Aorta (tissue), 5 donors: ENCODE data around the gene RIMS4. TPM values are rescaled to one million over a fixed set of nuclear protein-coding genes. Genes with fewer than 3 reads are reported as not detected.

Experiments used
- ATAC-seq: fragments of 200-7000 bp; cut with Tn5 transposase; one replicate; pipeline ENCODE4 v1.9.1; 2022; ENCODE audit warnings: moderate library complexity; ENCODE audit not compliant: low FRiP score
- DNase-seq, 2 donors: peaks; one replicate each; pipeline ENCODE4 v3.0.0-alpha.2; 2020
- H3K27ac ChIP-seq, 2 donors: one replicate each; pipeline ENCODE4 v1.5.1; 2013; ENCODE audit warnings: low read length in 2 of 2, mild to moderate bottlenecking in 2 of 2, moderate library complexity in 2 of 2, control low read depth in 1 of 2, inconsistent platforms in 1 of 2, low read depth in 1 of 2
- H3K27me3 ChIP-seq, 2 donors: one replicate each; pipeline ENCODE4 v1.6.1; 2013; ENCODE audit warnings: control low read depth in 1 of 2, low read length in 1 of 2, mild to moderate bottlenecking in 1 of 2, moderate library complexity in 1 of 2; ENCODE audit not compliant: insufficient read depth in 2 of 2, control insufficient read depth in 1 of 2
- H3K36me3 ChIP-seq, 2 donors: one replicate each; pipeline ENCODE4 v1.6.1; 2013; ENCODE audit warnings: control low read depth in 1 of 2, low read length in 1 of 2, mild to moderate bottlenecking in 1 of 2; ENCODE audit not compliant: insufficient read depth in 2 of 2, control insufficient read depth in 1 of 2
- H3K4me1 ChIP-seq, 2 donors: one replicate each; pipeline ENCODE4 v1.6.1; 2013; ENCODE audit warnings: low read length in 2 of 2, control low read depth in 1 of 2, mild to moderate bottlenecking in 1 of 2, moderate library complexity in 1 of 2; ENCODE audit not compliant: insufficient read depth in 2 of 2, control insufficient read depth in 1 of 2
- H3K4me3 ChIP-seq, 2 donors: one replicate each; pipeline ENCODE4 v1.5.1; 2013; ENCODE audit warnings: low read length in 2 of 2, control low read depth in 1 of 2, mild to moderate bottlenecking in 1 of 2
- H3K9me3 ChIP-seq: one replicate; pipeline ENCODE4 v1.6.1; 2013; ENCODE audit warnings: mild to moderate bottlenecking, low read length; ENCODE audit not compliant: control insufficient read depth
- WGBS, 2 donors: extraction: QIAGEN DNeasy Blood & Tissue Kit; methylation state at CpG; one replicate each; pipeline ENCODE4 v1.1.7; 2013; 5-methylcytosine and 5-hydroxymethylcytosine counted together
- intact Hi-C, 2 donors: fragments of 100-400 bp; cut with DNase I; formaldehyde crosslinking; loops; one replicate each; pipeline versions ENCODE4 v1.14.2 to v1.15.0; 2022
- polyA plus RNA-seq, 2 donors: library from polyadenylated mRNA; stranded (reverse); fragments of 200-250 nt; gene quantifications; one replicate each; pipeline ENCODE4 v1.2.3, GENCODE V29; 2013
- total RNA-seq, 2 donors: library from RNA; stranded (reverse); fragmentation: NEBNext Ultra II Directional; extraction: Animal tissue kit (Norgen Biotek cat#: 25700); gene quantifications; one replicate each; pipeline ENCODE4 v1.2.1, GENCODE V29; 2021
- donor health status: healthy with polysubstance abuse.
- donor health status: Bipolar disorder and iron deficiency.
- donor health status: DM: no; HTN: no; CAD: no.
- donor health status: DM: no; HTN: no; CAD: no.
- donor health status: DM: yes; HTN: yes; CAD: no.

RIMS4 gene
- total and polyA plus RNA-seq, 4 donors = 0.46 to 16.6 (median 2.5) TPM

DNA sequence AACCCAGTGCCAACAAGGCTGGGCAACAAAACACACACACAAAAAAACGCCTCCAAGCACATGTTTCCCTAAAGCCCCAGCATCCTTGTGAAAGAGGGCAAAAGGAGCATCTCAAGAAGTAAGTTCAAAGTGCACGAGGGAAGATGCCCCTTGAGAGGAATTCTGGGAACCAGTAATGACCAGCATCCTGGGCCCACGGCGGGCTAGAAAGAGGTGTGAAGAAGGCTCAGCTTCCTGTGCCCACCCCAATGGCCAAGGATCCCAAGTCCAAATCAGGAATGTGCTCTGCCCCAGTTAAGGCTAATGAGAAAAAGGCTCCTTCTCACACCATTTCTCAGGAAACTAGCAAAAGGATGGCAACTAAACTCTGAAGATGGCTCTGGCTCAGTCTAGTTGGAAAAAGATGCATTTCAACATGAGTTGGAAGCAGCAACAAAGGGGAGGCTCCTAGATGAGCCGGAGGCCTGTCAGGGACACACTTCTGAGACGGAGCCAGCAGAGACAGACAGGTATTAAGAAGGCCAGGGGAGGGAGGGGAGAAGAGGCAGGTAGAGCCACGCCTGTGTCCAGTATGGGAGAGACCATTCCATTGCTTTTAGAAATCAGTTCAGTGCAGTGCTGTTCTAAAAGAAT, 3.2 kb downstream of the RIMS4 start:
- H3K27me3 ChIP-seq = no peaks in the 10 kb centered on the region
- DNase-seq (no peak), ATAC-seq (no peak)
- intact Hi-C loops = no loop called here
- H3K4me3 ChIP-seq = no peak overlapping the region
- no peaks in the 10 kb centered on the region for H3K4me1 ChIP-seq
- 74 to 75% methylated on average over 7 of the region's 7 CpGs for WGBS, 2 donors
- H3K9me3 ChIP-seq = peaks cover 3% of the 10 kb centered on the region
- H3K27ac ChIP-seq = no peak overlapping the region
- H3K36me3 ChIP-seq = no peaks in the 10 kb centered on the region

- H3K9me3 ChIP-seq = no peaks in the 10 kb centered on the region
- no peaks in the 10 kb centered on the region for H3K36me3 ChIP-seq
- intact Hi-C loops = no loop called here
- H3K4me1 ChIP-seq = no peaks in the 10 kb centered on the region
- ATAC-seq = peak; percentile 72
- H3K27ac ChIP-seq = no peak overlapping the region
- no peak overlapping the region for H3K4me3 ChIP-seq
- peak; percentile 82 to 84 for DNase-seq
- 10 to 16% methylated on average over 9 of the region's 9 CpGs for WGBS, 2 donors
- no peaks in the 10 kb centered on the region for H3K27me3 ChIP-seq
These were observed 4.2 kb downstream of the RIMS4 start for GRCh38 chr20:44805979-44806620.

GRCh38 chr20:44805335-44805978, 4.9 kb downstream of the RIMS4 start:
- H3K27ac ChIP-seq = no peak overlapping the region
- no peaks in the 10 kb centered on the region for H3K36me3 ChIP-seq
- intact Hi-C loops = no loop called here
- H3K9me3 ChIP-seq = no peaks in the 10 kb centered on the region
- no peaks in the 10 kb centered on the region for H3K4me1 ChIP-seq
- DNase-seq (no peak), ATAC-seq (no peak)
- WGBS, 2 donors = 42 to 48% methylated on average over 9 of the region's 9 CpGs
- no peaks in the 10 kb centered on the region for H3K27me3 ChIP-seq
- H3K4me3 ChIP-seq = no peak overlapping the region

DNA sequence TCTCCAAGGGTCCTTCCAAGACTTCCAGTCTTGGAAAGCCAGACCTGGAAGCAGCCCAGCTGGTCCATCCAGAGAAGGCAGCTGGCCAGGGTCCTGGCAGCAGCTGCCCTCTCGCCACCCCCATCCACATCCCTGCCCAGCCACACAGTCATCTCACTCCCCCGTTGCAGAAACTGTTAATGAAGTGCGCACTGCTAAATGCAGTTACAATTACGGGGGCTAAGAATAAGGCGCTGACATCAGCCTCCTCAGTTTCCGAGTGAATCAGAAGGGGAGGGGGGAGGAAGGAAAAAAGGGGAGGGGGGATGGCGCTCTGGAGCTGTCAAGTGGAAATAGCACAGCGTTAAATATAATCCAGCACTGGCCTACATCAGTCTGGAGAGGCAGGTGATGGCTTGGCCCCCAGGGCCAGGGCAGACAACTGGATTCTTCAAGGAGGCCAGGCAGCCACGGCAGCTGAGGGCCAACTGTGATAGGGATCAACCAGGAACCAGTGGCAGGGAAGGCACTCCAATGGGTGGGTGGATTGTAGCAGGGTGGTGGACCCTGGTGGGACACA, 6.9 kb downstream of the RIMS4 start:
- Histone ChIP-seq H3K9me3 (no peaks in the 10 kb centered on the region), H3K27me3 (no peaks in the 10 kb centered on the region), H3K36me3 (no peaks in the 10 kb centered on the region), H3K4me1 (no peaks in the 10 kb centered on the region), H3K4me3 (no peak overlapping the region), H3K27ac (no peak overlapping the region)
- ATAC-seq (no peak), DNase-seq (no peak)
- intact Hi-C loops = no loop called here
- 9 to 15% methylated on average over 9 of the region's 9 CpGs for WGBS, 2 donors

DNA sequence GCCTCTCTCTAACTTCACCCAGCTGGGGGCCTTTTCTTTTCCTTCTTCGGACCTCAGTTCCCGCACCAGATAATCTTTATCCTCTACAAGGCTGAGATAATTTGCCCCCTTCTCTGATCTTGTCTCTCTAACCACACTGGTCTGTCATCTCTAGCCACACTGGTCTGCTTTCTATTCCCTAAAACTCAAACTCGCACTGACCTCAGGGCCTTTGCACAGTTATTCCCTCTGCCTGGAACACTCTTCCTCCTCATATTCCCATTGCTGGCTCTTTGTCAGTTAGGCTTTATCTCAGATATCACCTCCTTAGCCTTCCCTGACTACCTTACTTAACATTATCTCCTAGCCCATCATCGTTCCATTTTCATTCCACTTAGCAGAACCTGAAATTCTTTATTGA, 7.6 kb downstream of the RIMS4 start:
- Histone ChIP-seq H3K27me3 (no peaks in the 10 kb centered on the region), H3K9me3 (no peaks in the 10 kb centered on the region), H3K4me1 (no peaks in the 10 kb centered on the region), H3K4me3 (no peak overlapping the region), H3K27ac (no peak overlapping the region), H3K36me3 (no peaks in the 10 kb centered on the region)
- 91 to 98% methylated on average over 4 of the region's 4 CpGs for WGBS, 2 donors
- ATAC-seq (no peak), DNase-seq (no peak)
- intact Hi-C loops = no loop called here

DNA sequence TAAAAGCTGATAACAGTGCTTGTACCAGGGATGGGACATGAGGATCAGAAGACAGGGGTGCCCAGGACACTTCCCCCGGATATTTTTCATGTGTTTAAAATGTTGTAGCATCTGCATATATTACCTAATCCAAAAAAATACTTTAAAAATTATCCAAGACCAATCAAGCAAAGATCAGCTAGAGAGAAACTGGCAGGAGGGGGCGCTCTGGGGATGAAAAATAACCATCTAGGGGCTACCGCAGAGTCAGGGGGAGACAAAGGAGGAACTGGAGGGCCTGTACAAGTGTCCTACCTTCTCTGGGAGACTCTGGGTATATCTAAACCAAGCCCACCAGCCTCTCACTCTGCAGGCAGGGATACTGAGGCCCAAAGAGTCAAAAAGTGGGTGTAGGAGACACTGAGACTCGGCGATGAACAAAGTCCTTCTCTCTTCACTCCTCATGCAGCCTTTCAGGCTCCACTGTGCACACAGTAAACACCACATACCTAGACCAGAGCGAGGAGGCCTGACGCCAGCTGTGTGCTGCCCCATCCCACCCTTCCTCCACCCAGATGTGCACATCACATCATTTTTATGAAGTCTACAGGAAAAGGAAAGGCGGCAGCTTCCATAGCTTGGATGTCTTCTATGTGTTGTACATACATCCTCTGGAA, 9.8 kb downstream of the RIMS4 start:
- no peak for ATAC-seq
- H3K27ac ChIP-seq = no peak overlapping the region
- intact Hi-C loops = no loop called here

GRCh38 chr20:44799691-44800090, 10.7 kb downstream of the RIMS4 start:
- intact Hi-C loops = no loop called here
- Histone ChIP-seq H3K4me1 (no peaks in the 10 kb centered on the region), H3K27ac (no peak overlapping the region), H3K27me3 (no peaks in the 10 kb centered on the region), H3K4me3 (no peak overlapping the region), H3K9me3 (no peaks in the 10 kb centered on the region), H3K36me3 (no peaks in the 10 kb centered on the region)
- no peak for ATAC-seq
- WGBS, 2 donors = 92 to 97% methylated on average over 5 of the region's 5 CpGs
- DNase-seq = no peak

More for the DNA sequence above, 9.8 kb downstream of the RIMS4 start:
- 86 to 87% methylated on average over 8 of the region's 8 CpGs for WGBS, 2 donors
- no peak for DNase-seq
- H3K27me3 ChIP-seq = no peaks in the 10 kb centered on the region
- no peak overlapping the region for H3K4me3 ChIP-seq
- H3K9me3 ChIP-seq = no peaks in the 10 kb centered on the region
- H3K36me3 ChIP-seq = no peaks in the 10 kb centered on the region
- H3K4me1 ChIP-seq = no peaks in the 10 kb centered on the region

GRCh38 chr20:44796758-44797457, 13.4 kb downstream of the RIMS4 start:
- H3K27me3 ChIP-seq = no peaks in the 10 kb centered on the region
- DNase-seq = no peak
- H3K36me3 ChIP-seq = no peaks in the 10 kb centered on the region
- no peaks in the 10 kb centered on the region for H3K9me3 ChIP-seq
- WGBS, 2 donors = 88 to 92% methylated on average over 3 of the region's 3 CpGs
- H3K27ac ChIP-seq = no peak overlapping the region
- H3K4me1 ChIP-seq = no peaks in the 10 kb centered on the region
- intact Hi-C loops = no loop called here
- H3K4me3 ChIP-seq = no peak overlapping the region
- ATAC-seq = no peak
